Panc1 (cell line): ENCODE measurements around the gene TDRD10. TPM values are rescaled to one million over a fixed set of nuclear protein-coding genes. Genes with fewer than 3 reads are reported as not detected.

Source experiments
- ATAC-seq: fragments of 200-7000 bp; cut with Tn5 transposase; 2 replicates; pipeline ENCODE4 v1.9.1; 2020; ENCODE audit warnings: mild to moderate bottlenecking, moderate library complexity
- BruUV-seq: library from RNA; stranded (reverse); fragments of 400-500 nt; replicated peaks from 2 replicates; lab custom pipeline; 2021; lab: Mats Ljungman, UMichigan
- CTCF ChIA-PET: fragments of 300-600 bp; sonication (Branson Sonifier 250); formaldehyde crosslinking; loops from one replicate; lab custom pipeline; 2022; ENCODE audit warnings: antibody characterized with exemption; lab: Charles Lee
- POLR2A ChIA-PET: fragments of 300-600 bp; sonication (Branson Sonifier 250); formaldehyde crosslinking; loops from one replicate; lab custom pipeline; 2022; ENCODE audit warnings: antibody characterized with exemption; lab: Charles Lee
- DNase-seq: peaks from one replicate; pipeline ENCODE4 v3.0.0-alpha.2; 2010; ENCODE audit warnings: low read depth, low spot score
- H3K27ac ChIP-seq: 2 replicates; pipeline ENCODE4 v1.5.1; 2011; ENCODE audit warnings: mild to moderate bottlenecking, low read length, inconsistent platforms
- H3K27me3 ChIP-seq: fragments of 200-500 bp; sonication (Bioruptor generic); 2 replicates; pipeline ENCODE4 v1.6.0; 2014; ENCODE audit warnings: low read length, inconsistent platforms; ENCODE audit not compliant: control insufficient read depth, insufficient read depth
- H3K36me3 ChIP-seq: fragments of 200-500 bp; sonication (Bioruptor generic); 2 replicates; pipeline ENCODE4 v1.5.1; 2014; ENCODE audit warnings: inconsistent platforms, mild to moderate bottlenecking, low read length, moderate library complexity; ENCODE audit not compliant: control insufficient read depth, insufficient read depth
- H3K4me1 ChIP-seq: 2 replicates; pipeline ENCODE4 v1.5.1; 2011; ENCODE audit warnings: inconsistent platforms, mild to moderate bottlenecking, low read length, moderate library complexity; ENCODE audit not compliant: control insufficient read depth, insufficient read depth
- H3K4me3 ChIP-seq, 2 experiments: 2 replicates each; pipeline ENCODE4 v1.5.1; 2011 to 2012; ENCODE audit warnings: low read depth in 2 of 2, low read length in 2 of 2, mild to moderate bottlenecking in 2 of 2, inconsistent platforms in 1 of 2, moderate library complexity in 1 of 2
- H3K9me3 ChIP-seq: fragments of 200-500 bp; sonication (Bioruptor generic); 2 replicates; pipeline ENCODE4 v1.5.1; 2014; ENCODE audit warnings: low read depth, mild to moderate bottlenecking, inconsistent platforms, low read length, moderate library complexity; ENCODE audit not compliant: control insufficient read depth, insufficient read depth
- POLR2AphosphoS5 ChIP-seq: IDR thresholded peaks from 2 replicates; pipeline ENCODE4 v1.6.1; 2012; ENCODE audit warnings: mild to moderate bottlenecking, low read depth, low read length, moderate library complexity
- SIN3A ChIP-seq: IDR thresholded peaks from 2 replicates; pipeline ENCODE4 v1.6.1; 2012; ENCODE audit warnings: low read depth, mild to moderate bottlenecking, low read length, moderate library complexity, borderline replicate concordance; ENCODE audit not compliant: insufficient read depth
- TCF7L2 ChIP-seq: IDR thresholded peaks from 2 replicates; pipeline ENCODE4 v1.6.1; 2011; ENCODE audit warnings: mild to moderate bottlenecking, low read depth, low read length, inconsistent platforms
- in situ Hi-C: cut with HindIII; loops from 2 replicates; pipeline ENCODE4 v1.10.0; 2016; ENCODE audit warnings: low sequenced_read_pairs, low pct_unique_long_range_greater_than_20kb
- intact Hi-C: fragments of 100-400 bp; cut with micrococcal nuclease; formaldehyde crosslinking; loops from one replicate; pipeline ENCODE4 v1.10.0; 2022; ENCODE audit not compliant: unreplicated experiment
- total RNA-seq: library from RNA; stranded (reverse); gene quantifications from one replicate; pipeline ENCODE4 v1.2.1, GENCODE V29; 2021; ENCODE audit not compliant: unreplicated experiment
- TF ChIP-seq, protein P1 (sequence below), 2 experiments: IDR thresholded peaks; 2 replicates each; pipeline ENCODE4 v1.6.1; 2011 to 2012; ENCODE audit warnings: low read depth in 2 of 2, control low read depth in 1 of 2, low read length in 1 of 2, mild to moderate bottlenecking in 1 of 2, moderate library complexity in 1 of 2; ENCODE audit not compliant: insufficient read depth in 1 of 2
- TF ChIP-seq, protein P2 (sequence below): fragments of 450-650 bp; IDR thresholded peaks from 2 replicates; pipeline ENCODE4 v1.5.1; 2017; ENCODE audit warnings: mild to moderate bottlenecking

The TDRD10 gene
- total RNA-seq, 1 experiment from 2014 or later = not detected

GRCh38 chr1:154459080-154459479 is 42.9 kb upstream of the TDRD10 start:
- POLR2A ChIA-PET = no interaction called here
- ATAC-seq = 0 out of 2 replicates have a peak, but pooled peaks have one; percentile 53

DNA sequence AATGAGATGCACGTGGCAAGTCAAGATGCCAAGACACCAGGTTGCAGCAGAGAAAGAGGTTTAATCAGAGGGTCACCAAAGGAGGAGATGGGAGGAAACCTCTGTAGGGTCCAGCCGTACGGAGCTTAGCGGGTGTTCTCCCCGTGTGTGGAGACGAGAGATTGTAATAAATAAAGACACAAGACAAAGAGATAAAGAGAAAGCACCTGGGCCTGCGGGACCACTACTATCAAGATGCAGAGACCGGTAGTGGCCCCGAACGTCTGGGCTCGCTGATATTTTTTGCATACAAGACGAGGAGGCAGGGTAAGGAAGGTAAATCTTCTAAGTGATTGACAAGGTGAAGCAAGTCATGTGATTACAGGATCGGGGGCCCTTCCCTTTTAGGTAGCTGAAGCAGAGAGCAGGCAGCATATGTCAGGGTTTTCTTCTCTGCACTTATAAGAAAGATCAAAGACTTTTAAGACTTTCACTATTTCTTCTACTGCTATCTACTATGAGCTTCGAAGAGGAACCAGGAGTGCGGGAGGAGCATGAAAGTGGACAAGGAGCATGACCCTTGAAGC is 41.2 kb upstream of the TDRD10 start:
- Histone ChIP-seq H3K27me3 (no peaks in the 10 kb centered on the region), H3K4me1 (peaks cover 7% of the 10 kb centered on the region), H3K36me3 (no peaks in the 10 kb centered on the region), H3K9me3 (no peaks in the 10 kb centered on the region), H3K4me3 (no peak overlapping the region), H3K27ac (no peak overlapping the region)
- TF ChIP-seq TCF7L2 = no peak
- no peak for TF ChIP-seq SIN3A
- TF ChIP-seq, protein P1, sequence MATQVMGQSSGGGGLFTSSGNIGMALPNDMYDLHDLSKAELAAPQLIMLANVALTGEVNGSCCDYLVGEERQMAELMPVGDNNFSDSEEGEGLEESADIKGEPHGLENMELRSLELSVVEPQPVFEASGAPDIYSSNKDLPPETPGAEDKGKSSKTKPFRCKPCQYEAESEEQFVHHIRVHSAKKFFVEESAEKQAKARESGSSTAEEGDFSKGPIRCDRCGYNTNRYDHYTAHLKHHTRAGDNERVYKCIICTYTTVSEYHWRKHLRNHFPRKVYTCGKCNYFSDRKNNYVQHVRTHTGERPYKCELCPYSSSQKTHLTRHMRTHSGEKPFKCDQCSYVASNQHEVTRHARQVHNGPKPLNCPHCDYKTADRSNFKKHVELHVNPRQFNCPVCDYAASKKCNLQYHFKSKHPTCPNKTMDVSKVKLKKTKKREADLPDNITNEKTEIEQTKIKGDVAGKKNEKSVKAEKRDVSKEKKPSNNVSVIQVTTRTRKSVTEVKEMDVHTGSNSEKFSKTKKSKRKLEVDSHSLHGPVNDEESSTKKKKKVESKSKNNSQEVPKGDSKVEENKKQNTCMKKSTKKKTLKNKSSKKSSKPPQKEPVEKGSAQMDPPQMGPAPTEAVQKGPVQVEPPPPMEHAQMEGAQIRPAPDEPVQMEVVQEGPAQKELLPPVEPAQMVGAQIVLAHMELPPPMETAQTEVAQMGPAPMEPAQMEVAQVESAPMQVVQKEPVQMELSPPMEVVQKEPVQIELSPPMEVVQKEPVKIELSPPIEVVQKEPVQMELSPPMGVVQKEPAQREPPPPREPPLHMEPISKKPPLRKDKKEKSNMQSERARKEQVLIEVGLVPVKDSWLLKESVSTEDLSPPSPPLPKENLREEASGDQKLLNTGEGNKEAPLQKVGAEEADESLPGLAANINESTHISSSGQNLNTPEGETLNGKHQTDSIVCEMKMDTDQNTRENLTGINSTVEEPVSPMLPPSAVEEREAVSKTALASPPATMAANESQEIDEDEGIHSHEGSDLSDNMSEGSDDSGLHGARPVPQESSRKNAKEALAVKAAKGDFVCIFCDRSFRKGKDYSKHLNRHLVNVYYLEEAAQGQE (IDR thresholded peaks at IDR 0.05; ENCODE audit: insufficient read depth in 1 of 2, low read depth in 2 of 2, low read length in 1 of 2) = no peak
- TF ChIP-seq POLR2AphosphoS5 = no peak
- TF ChIP-seq, protein P2, sequence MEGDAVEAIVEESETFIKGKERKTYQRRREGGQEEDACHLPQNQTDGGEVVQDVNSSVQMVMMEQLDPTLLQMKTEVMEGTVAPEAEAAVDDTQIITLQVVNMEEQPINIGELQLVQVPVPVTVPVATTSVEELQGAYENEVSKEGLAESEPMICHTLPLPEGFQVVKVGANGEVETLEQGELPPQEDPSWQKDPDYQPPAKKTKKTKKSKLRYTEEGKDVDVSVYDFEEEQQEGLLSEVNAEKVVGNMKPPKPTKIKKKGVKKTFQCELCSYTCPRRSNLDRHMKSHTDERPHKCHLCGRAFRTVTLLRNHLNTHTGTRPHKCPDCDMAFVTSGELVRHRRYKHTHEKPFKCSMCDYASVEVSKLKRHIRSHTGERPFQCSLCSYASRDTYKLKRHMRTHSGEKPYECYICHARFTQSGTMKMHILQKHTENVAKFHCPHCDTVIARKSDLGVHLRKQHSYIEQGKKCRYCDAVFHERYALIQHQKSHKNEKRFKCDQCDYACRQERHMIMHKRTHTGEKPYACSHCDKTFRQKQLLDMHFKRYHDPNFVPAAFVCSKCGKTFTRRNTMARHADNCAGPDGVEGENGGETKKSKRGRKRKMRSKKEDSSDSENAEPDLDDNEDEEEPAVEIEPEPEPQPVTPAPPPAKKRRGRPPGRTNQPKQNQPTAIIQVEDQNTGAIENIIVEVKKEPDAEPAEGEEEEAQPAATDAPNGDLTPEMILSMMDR = no peak
- in situ Hi-C loops (no loop called here), intact Hi-C loops (no loop called here)
- no TSS peak for BruUV-seq
- DNase-seq (no peak), ATAC-seq (no peak)
- ChIA-PET CTCF (no interaction called here), POLR2A (interaction anchor here (0.7 kb wide), 2 partner anchors 88 to 303 kb away, joined by 3 read pairs; no protein-coding TSS in a partner anchor)

More at GRCh38 chr1:154459080-154459479, 42.9 kb upstream of the TDRD10 start:
- Histone ChIP-seq H3K36me3 (no peaks in the 10 kb centered on the region), H3K27me3 (no peaks in the 10 kb centered on the region), H3K27ac (no peak overlapping the region), H3K4me1 (peaks cover 7% of the 10 kb centered on the region), H3K4me3 (no peak overlapping the region), H3K9me3 (no peaks in the 10 kb centered on the region)
- TF ChIP-seq TCF7L2 (no peak), SIN3A (no peak), POLR2AphosphoS5 (no peak)
- TF ChIP-seq, protein P2 = no peak
- TF ChIP-seq, protein P1 (IDR thresholded peaks at IDR 0.05; ENCODE audit: insufficient read depth in 1 of 2, low read depth in 2 of 2, low read length in 1 of 2) = no peak
- intact Hi-C loops (no loop called here), in situ Hi-C loops (no loop called here)
- BruUV-seq = no TSS peak
- DNase-seq = no peak
- CTCF ChIA-PET = no interaction called here
